HTERT RPE-1 (cell line): Measurements from ENCODE around the gene SERPINA10.

Experiments
- in situ Hi-C: fragments of 300-500 bp; cut with MboI; formaldehyde crosslinking; loops from 4 replicates; pipeline ENCODE4 v1.14.3; 2020; ENCODE audit warnings: low sequenced_read_pairs

Gene SERPINA10

GRCh38 chr14:94292872-94293577 is at the start of gene SERPINA10:
Gene SERPINA10 (minus strand): TSS chr14:94293268. CDS start chr14:94290593, 2,675 bp downstream.
- in situ Hi-C loops, result no loop called here

- in situ Hi-C loops, result no loop called here
Measured at GRCh38 chr14:94342334-94342934, 49.4 kb upstream of the SERPINA10 start.

- in situ Hi-C loops, result no loop called here
Measured at GRCh38 chr14:94341656-94342333, 48.7 kb upstream of the SERPINA10 start.

GRCh38 chr14:94340533-94340932 is 47.5 kb upstream of the SERPINA10 start:
- in situ Hi-C loops, result no loop called here

GRCh38 chr14:94338023-94338422 is 45.0 kb upstream of the SERPINA10 start:
- in situ Hi-C loops, result no loop called here

- in situ Hi-C loops, result no loop called here
Measured at GRCh38 chr14:94337274-94337673, 44.2 kb upstream of the SERPINA10 start.

GRCh38 chr14:94334872-94335271 is 41.8 kb upstream of the SERPINA10 start:
- in situ Hi-C loops, result no loop called here

GRCh38 chr14:94332587-94332986 is 39.5 kb upstream of the SERPINA10 start:
- in situ Hi-C loops, result no loop called here

GRCh38 chr14:94332063-94332583 is 39.1 kb upstream of the SERPINA10 start:
- in situ Hi-C loops, result no loop called here

- in situ Hi-C loops, result no loop called here
Measured at GRCh38 chr14:94331462-94331861, 38.4 kb upstream of the SERPINA10 start.

GRCh38 chr14:94330857-94331256 is 37.8 kb upstream of the SERPINA10 start:
- in situ Hi-C loops, result no loop called here

- in situ Hi-C loops, result no loop called here
Measured at GRCh38 chr14:94330432-94330831, 37.4 kb upstream of the SERPINA10 start.

- in situ Hi-C loops, result no loop called here
Measured at GRCh38 chr14:94329857-94330256, 36.8 kb upstream of the SERPINA10 start.

- in situ Hi-C loops, result no loop called here
Measured at GRCh38 chr14:94328196-94328595, 35.1 kb upstream of the SERPINA10 start.

GRCh38 chr14:94322648-94323570 is 29.8 kb upstream of the SERPINA10 start, which contains the start of gene SERPINA6:
Gene SERPINA6 (minus strand): TSS chr14:94323336. CDS start chr14:94314648, 8,688 bp downstream.
- in situ Hi-C loops, result no loop called here

- in situ Hi-C loops, result no loop called here
Measured at GRCh38 chr14:94321421-94322271, 28.6 kb upstream of the SERPINA10 start.

- in situ Hi-C loops, result no loop called here
Measured at GRCh38 chr14:94320243-94320642, 27.2 kb upstream of the SERPINA10 start.

- in situ Hi-C loops, result no loop called here
Measured at GRCh38 chr14:94317259-94317658, 24.2 kb upstream of the SERPINA10 start.

GRCh38 chr14:94316692-94317091 is 23.6 kb upstream of the SERPINA10 start:
- in situ Hi-C loops, result no loop called here

GRCh38 chr14:94314890-94315289 is 21.8 kb upstream of the SERPINA10 start:
- in situ Hi-C loops, result no loop called here
